Heart left ventricle (tissue), 13 donors: ENCODE measurements around the gene STK17B.

ENCODE experiments used
- CTCF ChIP-seq, 12 donors: fragments of 200-600 bp; sonication (generic) in 4 of 12; IDR thresholded peaks; one replicate each; pipeline versions ENCODE4 v1.5.0 to v1.8.0; 2018 to 2022; ENCODE audit warnings: antibody characterized with exemption in 12 of 12, mild to moderate bottlenecking in 5 of 12
- POLR2A ChIP-seq, 2 donors: fragments of 450-650 bp; IDR thresholded peaks; one replicate each; pipeline ENCODE4 v1.6.1; 2017; ENCODE audit warnings: antibody characterized with exemption in 2 of 2, mild to moderate bottlenecking in 2 of 2, moderate library complexity in 2 of 2
- donor health status: ischemic (EF 13 %, LVEDD 7.1; RV severe dilation, severe dysfunction).
- donor health status: DM: no; HTN: yes; CAD: no.
- donor health status: DM: no; HTN: no; CAD: no.
- donor health status: ischemic (EF 25% LVEDD 6.9; RV normal size, moderate dysfunction).
- donor health status: ischemic (EF 25% LVEDD 5.7; RV mildly dilated, moderate dysfunction).
- donor health status: ischemic (EF 35%, LVEDD 5.7; RV mildly dilated, moderate dysfunction).
- donor health status: nonischemic (EF 11% LVEDD 7.7; RV severe dilation, severe dysfunction).
- donor health status: DM: yes; HTN: yes; CAD: no.
- donor health status: PGD.
- donor health status: ischemic (EF 29% LVEDD 5.4; RV normal size, mild dysfunction).
- donor health status: nonischemic (EF 23%, LVEDD 6.1; RV moderate dilation, normal function).

- TF ChIP-seq CTCF (IDR thresholded peaks at IDR 0.05) (no peak), POLR2A (IDR thresholded peaks at IDR 0.05) (no peak)
Observed at GRCh38 chr2:196097864-196098660, 73.3 kb downstream of the STK17B start.
